HG03060 (cell line): ENCODE results near the gene ESR2.
"Not testable (repeated sequence)": the region's sequence is repeated elsewhere in the genome, so short reads cannot be mapped to it uniquely, and the experiment has no call there.

Experiments
- ATAC-seq: cut with Tn5 transposase; IDR thresholded peaks from one replicate; pipeline ENCODE4 v1.9.1; 2021; ENCODE audit warnings: low read depth, moderate number of reproducible peaks; ENCODE audit not compliant: unreplicated experiment

Gene ESR2

DNA sequence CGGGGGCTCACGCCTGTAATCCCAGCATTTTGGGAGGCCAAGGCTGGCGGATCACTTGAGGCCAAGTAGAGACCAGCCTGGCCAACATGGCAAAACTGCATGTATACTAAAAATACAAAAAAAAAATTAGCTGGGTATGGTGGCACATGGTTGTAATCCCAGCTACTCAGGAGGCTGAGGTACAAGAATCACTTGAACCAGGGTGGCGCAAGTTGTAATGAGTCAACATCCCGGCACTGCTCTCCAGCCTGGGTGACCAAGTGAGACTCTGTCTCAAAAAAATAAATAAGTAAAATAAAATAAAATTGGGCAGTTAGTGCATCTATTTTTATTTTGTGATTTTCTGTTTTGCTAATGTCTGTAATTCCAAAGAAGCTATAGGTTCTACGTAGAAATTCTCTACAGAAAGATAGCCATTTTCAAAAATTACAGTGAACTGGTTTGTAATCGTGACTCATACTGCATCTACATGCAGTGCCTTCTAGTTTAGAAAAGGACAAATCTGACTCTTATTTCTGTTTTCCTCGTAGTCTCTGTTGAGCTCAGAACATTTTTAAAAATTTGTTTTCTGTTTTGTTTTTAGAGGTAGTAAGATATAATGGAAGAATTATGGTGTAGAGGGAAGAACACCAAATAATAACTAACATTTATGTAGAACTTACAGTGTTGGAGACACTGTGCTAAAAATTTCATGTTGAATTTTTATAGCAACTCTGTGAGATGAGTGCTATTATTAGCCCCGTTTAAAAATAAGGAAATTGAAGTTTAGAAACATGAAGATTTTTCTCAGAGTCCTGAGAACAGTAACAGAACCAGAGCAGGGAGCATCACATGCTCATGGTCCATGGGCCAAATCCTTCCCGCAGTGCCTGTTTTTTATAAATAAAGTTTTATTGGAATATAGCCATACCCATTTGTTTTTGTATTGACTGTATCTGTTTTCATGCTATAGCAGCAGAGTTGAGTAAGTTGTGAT lies 240.2 kb downstream of the ESR2 start:
- no peak for ATAC-seq

DNA sequence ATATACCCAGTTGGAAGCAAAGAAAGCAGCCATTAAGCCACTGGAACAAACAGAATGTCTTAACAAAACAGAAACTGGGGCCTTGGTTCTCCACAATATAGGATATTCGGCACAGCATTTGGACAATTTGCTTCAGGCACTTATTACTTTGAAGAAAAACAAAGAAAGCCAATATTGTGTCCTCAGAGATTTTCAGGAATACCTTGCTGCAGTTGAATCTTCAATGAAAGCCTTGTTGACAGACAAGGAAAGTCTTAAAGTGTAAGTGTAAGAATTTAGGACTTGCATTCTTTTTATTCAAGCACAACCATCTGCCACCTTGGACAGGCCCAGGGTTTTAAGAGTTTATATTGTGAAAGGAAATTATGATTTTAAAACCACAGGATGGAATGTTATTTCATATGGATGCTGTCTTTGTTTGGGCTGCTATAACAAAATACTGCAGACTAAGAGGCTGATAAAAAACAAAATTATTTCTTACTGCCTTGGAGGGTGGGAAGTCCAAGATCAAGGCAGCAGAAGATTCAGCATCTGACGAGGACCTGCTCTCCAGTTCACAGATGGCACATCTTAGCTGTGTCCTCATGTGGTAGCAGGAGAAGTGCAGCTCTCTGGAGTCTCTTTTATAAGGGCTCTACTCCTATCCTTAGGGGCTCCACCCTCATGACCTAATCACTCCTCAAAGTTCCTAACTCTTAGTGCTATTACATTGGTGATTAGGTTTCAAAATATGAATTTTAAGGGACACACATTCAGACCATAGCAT lies 244.4 kb downstream of the ESR2 start:
- no peak for ATAC-seq

DNA sequence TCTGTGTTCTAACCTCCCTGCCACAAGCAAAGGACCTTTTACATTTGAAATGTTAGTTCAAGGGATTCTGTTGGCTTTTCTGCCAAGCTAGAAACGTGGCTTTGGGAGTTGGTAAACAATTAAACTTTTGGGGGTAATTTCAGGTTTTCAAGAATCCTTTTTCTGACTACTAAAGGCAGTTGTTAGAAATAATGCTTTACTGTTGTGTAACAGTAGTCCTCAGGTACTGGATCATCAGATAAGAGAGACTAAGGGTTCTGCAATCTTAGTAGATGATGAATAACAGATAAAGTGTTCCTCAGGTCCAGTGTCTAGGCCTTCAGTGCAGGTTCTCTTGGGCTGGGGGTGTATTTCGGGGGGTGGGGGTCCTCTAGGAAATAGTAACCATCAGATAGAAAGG lies 249.1 kb downstream of the ESR2 start:
- ATAC-seq, result no peak

DNA sequence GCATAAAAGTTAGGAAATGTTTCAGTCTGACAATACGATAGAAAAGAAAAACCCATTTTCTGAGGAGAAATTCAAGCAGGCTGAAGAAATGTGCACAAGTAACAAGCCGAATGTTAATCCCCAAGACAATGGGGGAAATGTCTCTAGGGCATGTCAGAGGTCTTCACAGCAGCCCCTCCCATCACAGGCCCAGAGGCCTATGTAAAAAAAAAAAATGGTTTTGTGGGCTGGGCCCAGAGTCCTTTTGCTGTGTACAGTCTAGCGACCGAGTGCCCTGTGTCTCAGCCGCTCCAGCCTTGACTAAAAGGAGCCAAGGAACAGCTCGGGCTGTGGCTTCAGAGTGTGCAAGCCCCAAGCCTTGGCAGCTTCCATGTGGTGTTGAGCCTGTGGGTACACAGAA lies 250.9 kb downstream of the ESR2 start:
- not testable (repeated sequence) for ATAC-seq

DNA sequence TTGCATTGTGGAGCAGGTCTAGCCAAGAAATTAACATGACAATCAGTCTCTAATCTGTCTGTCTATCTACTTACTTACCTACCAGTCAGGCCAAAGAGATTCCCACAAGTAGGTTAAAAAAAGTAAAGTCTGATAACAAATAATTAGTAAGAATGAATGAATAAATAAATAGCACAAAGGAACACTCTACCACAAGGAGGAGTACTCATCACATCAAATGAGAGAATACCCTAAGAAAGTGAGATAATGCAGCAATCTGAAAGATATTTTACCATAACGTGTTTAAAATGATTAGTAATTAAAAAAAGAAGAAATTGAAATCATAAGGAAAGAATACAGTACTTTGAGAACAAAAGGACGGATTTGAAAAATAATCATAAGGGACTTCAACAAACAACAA lies 254.1 kb downstream of the ESR2 start:
- no peak for ATAC-seq

DNA sequence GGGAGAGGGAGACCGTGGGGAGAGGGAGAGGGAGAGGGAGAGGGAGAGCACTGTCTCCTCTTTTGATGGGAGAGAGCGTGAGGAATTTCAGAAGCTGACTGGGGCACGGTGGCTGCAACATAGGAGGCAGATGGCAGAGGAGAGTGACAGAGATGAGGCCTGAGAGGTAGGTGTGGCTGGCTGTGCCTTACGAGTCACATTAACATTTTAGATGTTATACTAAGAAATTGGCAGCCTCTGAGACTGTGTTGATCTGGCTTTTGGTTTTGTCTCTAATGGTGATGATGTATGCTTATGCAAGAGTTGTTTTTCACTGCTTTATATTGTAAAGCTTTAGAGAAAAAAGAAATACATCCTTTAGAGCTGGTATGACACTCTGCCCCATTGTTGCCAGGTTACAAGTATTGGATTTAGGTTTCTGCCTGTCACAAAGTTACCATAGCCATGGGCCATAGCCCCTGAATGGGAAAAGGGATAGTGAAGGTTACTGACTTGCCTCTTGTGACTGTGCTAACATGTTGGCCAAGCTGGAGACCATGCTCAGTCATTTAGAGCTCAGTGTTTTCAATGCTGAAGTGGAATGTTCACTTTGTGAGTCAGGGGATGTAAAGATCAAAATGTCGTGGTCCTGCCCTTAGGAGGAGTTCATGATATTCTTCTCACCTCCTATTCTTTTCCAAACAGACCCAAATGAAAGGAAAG lies 255.2 kb downstream of the ESR2 start:
- ATAC-seq, result no peak

DNA sequence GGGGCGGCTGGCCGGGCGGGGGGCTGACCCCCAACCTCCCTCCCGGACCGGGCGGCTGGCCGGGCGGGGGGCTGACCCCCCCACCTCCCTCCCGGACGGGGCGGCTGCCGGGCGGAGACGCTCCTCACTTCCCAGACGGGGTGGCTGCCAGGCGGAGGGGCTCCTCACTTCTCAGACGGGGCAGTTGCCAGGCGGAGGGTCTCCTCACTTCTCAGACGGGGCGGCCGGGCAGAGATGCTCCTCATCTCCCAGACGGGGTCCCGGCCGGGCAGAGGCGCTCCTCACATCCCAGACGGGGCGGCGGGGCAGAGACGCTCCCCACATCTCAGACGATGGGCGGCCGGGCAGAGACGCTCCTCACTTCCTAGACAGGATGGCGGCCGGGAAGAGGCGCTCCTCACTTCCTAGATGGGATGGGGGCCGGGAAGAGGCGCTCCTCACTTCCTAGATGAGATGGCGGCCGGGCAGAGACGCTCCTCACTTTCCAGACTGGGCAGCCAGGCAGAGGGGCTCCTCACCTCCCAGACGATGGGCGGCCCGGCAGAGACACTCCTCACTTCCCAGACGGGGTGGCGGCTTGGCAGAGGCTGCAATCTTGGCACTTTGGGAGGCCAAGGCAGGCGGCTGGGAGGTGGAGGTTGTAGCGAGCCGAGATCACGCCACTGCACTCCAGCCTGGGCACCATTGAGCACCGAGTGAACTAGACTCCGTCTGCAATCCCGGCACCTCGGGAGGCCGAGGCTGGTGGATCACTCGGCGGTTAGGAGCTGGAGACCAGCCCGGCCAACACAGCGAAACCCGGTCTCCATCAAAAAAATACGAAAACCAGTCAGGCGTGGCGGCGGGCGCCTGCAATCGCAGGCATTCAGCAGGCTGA lies 256.1 kb downstream of the ESR2 start:
- ATAC-seq, result not testable (repeated sequence)

DNA sequence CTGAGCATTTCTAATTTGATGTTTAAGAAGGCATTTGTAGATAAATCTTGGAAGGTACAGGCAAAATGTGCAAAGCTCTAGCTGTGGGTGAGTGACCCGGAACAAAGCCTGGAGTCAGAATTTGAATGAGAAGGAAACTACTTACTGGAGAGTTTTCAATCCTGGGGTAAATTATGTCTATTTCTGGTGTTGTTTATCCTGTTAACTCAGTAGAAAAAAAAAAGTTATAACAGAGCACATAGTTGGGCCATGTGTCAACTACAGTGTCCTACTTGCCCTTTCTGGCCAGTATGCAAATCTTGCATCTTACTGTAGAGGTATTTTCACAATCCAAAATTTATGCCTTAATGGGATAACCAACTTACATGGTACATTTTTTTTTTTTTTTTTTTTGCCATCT lies 259.0 kb downstream of the ESR2 start:
- ATAC-seq, result no peak
